HepG2 (cell line): ENCODE results near the gene SNX6. TPM values are rescaled to one million over a fixed set of nuclear protein-coding genes. Genes with fewer than 3 reads are reported as not detected.
A peak's percentile ranks its signal among the peaks of the same experiment; 100 is the strongest.

Source experiments
- ARNTL ChIP-seq: sonication (generic); formaldehyde crosslinking; IDR thresholded peaks from 2 replicates; pipeline ENCODE4 v1.4.0; 2020; ENCODE audit warnings: mild to moderate bottlenecking, missing genetic modification reagents
- ELK4 ChIP-seq: sonication (generic); formaldehyde crosslinking; IDR thresholded peaks from 2 replicates; pipeline ENCODE4 v1.9.0; 2021; ENCODE audit warnings: missing genetic modification reagents, borderline replicate concordance
- FOXM1 ChIP-seq: sonication (generic); formaldehyde crosslinking; IDR thresholded peaks from 2 replicates; pipeline ENCODE4 v1.5.0; 2020; ENCODE audit warnings: missing genetic modification reagents
- IKZF1 ChIP-seq: fragments of 450-650 bp; IDR thresholded peaks from 2 replicates; pipeline ENCODE4 v1.7.1; 2016
- KDM4B ChIP-seq: sonication (generic); formaldehyde crosslinking; IDR thresholded peaks from 2 replicates; pipeline ENCODE4 v1.4.0; 2020; ENCODE audit warnings: missing genetic modification reagents
- KMT2A ChIP-seq: sonication (generic); formaldehyde crosslinking; IDR thresholded peaks from 2 replicates; pipeline ENCODE4 v1.4.0; 2020; ENCODE audit warnings: missing genetic modification reagents
- MAF1 ChIP-seq: sonication (generic); formaldehyde crosslinking; IDR thresholded peaks from 2 replicates; pipeline ENCODE4 v1.5.0; 2020; ENCODE audit warnings: missing genetic modification reagents, borderline replicate concordance
- NCOA1 ChIP-seq: sonication (generic); formaldehyde crosslinking; IDR thresholded peaks from 2 replicates; pipeline ENCODE4 v1.9.0; 2021; ENCODE audit warnings: missing genetic modification reagents
- NFIC ChIP-seq: IDR thresholded peaks from 2 replicates; pipeline ENCODE4 v1.6.1; 2012; ENCODE audit warnings: mild to moderate bottlenecking, low read length, inconsistent platforms
- NR3C1 ChIP-seq: sonication (generic); formaldehyde crosslinking; IDR thresholded peaks from 2 replicates; pipeline ENCODE4 v1.4.0; 2020; ENCODE audit warnings: missing genetic modification reagents
- REXO4 ChIP-seq: sonication (generic); formaldehyde crosslinking; IDR thresholded peaks from 2 replicates; pipeline ENCODE4 v1.8.0; 2022; ENCODE audit warnings: missing genetic modification reagents, mild to moderate bottlenecking, borderline replicate concordance
- TSC22D2 ChIP-seq: sonication (generic); formaldehyde crosslinking; IDR thresholded peaks from 2 replicates; pipeline ENCODE4 v1.5.1; 2020; ENCODE audit warnings: missing genetic modification reagents, mild to moderate bottlenecking, borderline replicate concordance
- XBP1 ChIP-seq: sonication (generic); formaldehyde crosslinking; IDR thresholded peaks from 2 replicates; pipeline ENCODE4 v1.5.0; 2020; ENCODE audit warnings: missing genetic modification reagents
- ZBTB26 ChIP-seq: IDR thresholded peaks from 2 replicates; pipeline ENCODE4 v1.6.1; 2016; ENCODE audit warnings: missing compliant biosample characterization, missing genetic modification reagents, borderline replicate concordance
- ZBTB49 ChIP-seq: sonication (generic); formaldehyde crosslinking; IDR thresholded peaks from 2 replicates; pipeline ENCODE4 v1.4.0; 2020; ENCODE audit warnings: missing genetic modification reagents, borderline replicate concordance
- ZBTB7A ChIP-seq: sonication (generic); formaldehyde crosslinking; IDR thresholded peaks from 2 replicates; pipeline ENCODE4 v1.8.0; 2022; ENCODE audit warnings: mild to moderate bottlenecking, missing genetic modification reagents
- ZFP36 ChIP-seq: fragments of 150-350 bp; IDR thresholded peaks from 2 replicates; pipeline ENCODE4 v1.6.1; 2018; ENCODE audit warnings: borderline replicate concordance, low read length, low read depth; ENCODE audit not compliant: partially characterized antibody
- ZFY ChIP-seq: sonication (generic); formaldehyde crosslinking; IDR thresholded peaks from 2 replicates; pipeline ENCODE4 v1.4.0; 2020; ENCODE audit warnings: missing genetic modification reagents
- ZNF232 ChIP-seq: sonication (generic); formaldehyde crosslinking; IDR thresholded peaks from 2 replicates; pipeline ENCODE4 v1.4.0; 2020; ENCODE audit warnings: missing genetic modification reagents, borderline replicate concordance
- ZNF24 ChIP-seq: fragments of 450-650 bp; IDR thresholded peaks from 2 replicates; pipeline ENCODE4 v1.6.1; 2017; ENCODE audit warnings: antibody characterized with exemption, mild to moderate bottlenecking
- ZNF567 ChIP-seq: sonication (generic); formaldehyde crosslinking; IDR thresholded peaks from 2 replicates; pipeline ENCODE4 v1.8.1; 2023; ENCODE audit warnings: mild to moderate bottlenecking, missing genetic modification reagents, borderline replicate concordance
- ZNF770 ChIP-seq: sonication (generic); formaldehyde crosslinking; IDR thresholded peaks from 2 replicates; pipeline ENCODE4 v1.5.0; 2020; ENCODE audit warnings: mild to moderate bottlenecking, missing genetic modification reagents
- ZNF891 ChIP-seq: sonication (generic); formaldehyde crosslinking; IDR thresholded peaks from 2 replicates; pipeline ENCODE4 v1.5.0; 2020; ENCODE audit warnings: mild to moderate bottlenecking, missing genetic modification reagents
- ZZZ3 ChIP-seq: sonication (generic); formaldehyde crosslinking; IDR thresholded peaks from 2 replicates; pipeline ENCODE4 v1.4.0; 2020; ENCODE audit warnings: missing genetic modification reagents, mild to moderate bottlenecking, borderline replicate concordance
- polyA plus RNA-seq, 8 experiments: library from polyadenylated mRNA; depleted of rRNA in 3 of 8; stranded (reverse) in 7 of 8; unstranded in 1 of 8; fragments of >200 nt; fragmentation: Illumina TruSeq in 4 of 8; extraction: Trizol in 4 of 8; gene quantifications; 2 replicates each; pipeline versions ENCODE4 v1.2.1 to v1.2.3, GENCODE V29; 2011 to 2016; ENCODE audit warnings: low read depth in 4 of 8, missing spikeins in 1 of 8, mixed read lengths in 1 of 8; ENCODE audit not compliant: insufficient read depth in 1 of 8
- total RNA-seq, 5 experiments: library from RNA; depleted of rRNA; stranded (reverse); fragments of >200 nt; fragmentation: Illumina TruSeq; extraction: Trizol; gene quantifications; 2 replicates each; pipeline ENCODE4 v1.2.3, GENCODE V29; 2016; ENCODE audit warnings: low read depth in 1 of 5

The SNX6 gene
- total and polyA plus RNA-seq, 2 of the 13 experiments (the other 11 are each of a cell fraction or from before 2014, with no cell fraction given), result 92.3 to 169 TPM

GRCh38 chr14:34629657-34630529, at the start of gene SNX6 (continued):
- TF ChIP-seq ARNTL (CRISPR knock-in tag), result peak; percentile 83; the same call in 1 of the 2 replicates
- peak; percentile 98 for TF ChIP-seq KMT2A (CRISPR knock-in tag)
- no peak for TF ChIP-seq ZFP36
- 0 out of 2 replicates have a peak, but pooled peaks have one; percentile 34 for TF ChIP-seq ZBTB49 (CRISPR knock-in tag)
- no peak for TF ChIP-seq IKZF1
- peak; percentile 98 for TF ChIP-seq ZNF891 (CRISPR knock-in tag)
- no peak; the same call in 1 of the 2 replicates for TF ChIP-seq NCOA1 (CRISPR knock-in tag)
- peak; percentile 94 for TF ChIP-seq ELK4 (CRISPR knock-in tag)
- TF ChIP-seq REXO4, result no peak
- TF ChIP-seq FOXM1 (CRISPR knock-in tag), result peak; percentile 84; the same call in 1 of the 2 replicates
- TF ChIP-seq ZFY, result peak; percentile 99
- peak; percentile 87; the same call in 1 of the 2 replicates for TF ChIP-seq MAF1 (CRISPR knock-in tag)
- TF ChIP-seq XBP1 (CRISPR knock-in tag), result no peak
- TF ChIP-seq ZBTB26 (CRISPR knock-in tag), result peak; percentile 52; the same call in 1 of the 2 replicates
- TF ChIP-seq ZBTB7A, result peak; percentile 82
- peak; percentile 88 for TF ChIP-seq ZZZ3 (CRISPR knock-in tag)
- peak; percentile 80; the same call in 1 of the 2 replicates for TF ChIP-seq ZNF770 (CRISPR knock-in tag)
- TF ChIP-seq NFIC, result no peak
- TF ChIP-seq KDM4B (CRISPR knock-in tag), result peak; percentile 59
- TF ChIP-seq ZNF232 (CRISPR knock-in tag), result peak; percentile 84; the same call in 1 of the 2 replicates
- no peak; the same call in 1 of the 2 replicates for TF ChIP-seq ZNF567
- no peak for TF ChIP-seq ZNF24
- peak; percentile 66 for TF ChIP-seq NR3C1
- peak; percentile 79; the same call in 1 of the 2 replicates for TF ChIP-seq TSC22D2
